Thyroid gland (tissue), 4 donors: ENCODE results near the gene UBAP1L.
A peak's percentile ranks its signal among the peaks of the same experiment; 100 is the strongest.

Experiments used
- POLR2A ChIP-seq, 2 donors: fragments of 450-650 bp; IDR thresholded peaks; one replicate each; pipeline ENCODE4 v1.6.1; 2017; ENCODE audit warnings: antibody characterized with exemption in 2 of 2, mild to moderate bottlenecking in 2 of 2, moderate library complexity in 1 of 2
- TF ChIP-seq, protein P1 (sequence below), 6 experiments: fragments of 200-600 bp in 3 of 6; fragments of 450-650 bp in 3 of 6; sonication (generic) in 3 of 6; IDR thresholded peaks; one replicate each; pipeline ENCODE4 v1.5.1; 2016 to 2019; ENCODE audit warnings: antibody characterized with exemption in 6 of 6, mild to moderate bottlenecking in 2 of 6, inconsistent platforms in 1 of 6, moderate library complexity in 1 of 6

DNA sequence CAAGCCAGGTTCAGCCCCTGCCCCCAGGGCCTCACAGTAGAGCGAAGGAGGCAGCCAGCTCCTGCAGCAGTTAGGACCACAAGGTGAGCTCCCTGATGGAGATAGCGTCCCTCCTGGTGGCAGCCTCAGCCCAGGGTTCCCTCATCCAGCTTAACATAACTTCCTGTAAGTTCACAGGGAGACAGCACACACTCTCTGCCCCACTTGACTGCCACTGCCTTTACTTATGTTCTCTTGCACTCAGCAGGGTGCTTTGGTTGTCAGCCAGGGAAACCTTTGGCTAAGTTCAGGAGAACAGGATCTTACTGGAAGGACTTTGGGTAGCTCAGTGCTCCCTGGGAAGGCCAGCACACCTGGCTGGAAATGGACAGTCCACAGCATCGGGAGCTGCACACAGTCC lies 27.6 kb downstream of the UBAP1L start:
- peak in 1 of 2 donors; percentile 29 for TF ChIP-seq POLR2A (IDR thresholded peaks at IDR 0.05)
- TF ChIP-seq, protein P1, sequence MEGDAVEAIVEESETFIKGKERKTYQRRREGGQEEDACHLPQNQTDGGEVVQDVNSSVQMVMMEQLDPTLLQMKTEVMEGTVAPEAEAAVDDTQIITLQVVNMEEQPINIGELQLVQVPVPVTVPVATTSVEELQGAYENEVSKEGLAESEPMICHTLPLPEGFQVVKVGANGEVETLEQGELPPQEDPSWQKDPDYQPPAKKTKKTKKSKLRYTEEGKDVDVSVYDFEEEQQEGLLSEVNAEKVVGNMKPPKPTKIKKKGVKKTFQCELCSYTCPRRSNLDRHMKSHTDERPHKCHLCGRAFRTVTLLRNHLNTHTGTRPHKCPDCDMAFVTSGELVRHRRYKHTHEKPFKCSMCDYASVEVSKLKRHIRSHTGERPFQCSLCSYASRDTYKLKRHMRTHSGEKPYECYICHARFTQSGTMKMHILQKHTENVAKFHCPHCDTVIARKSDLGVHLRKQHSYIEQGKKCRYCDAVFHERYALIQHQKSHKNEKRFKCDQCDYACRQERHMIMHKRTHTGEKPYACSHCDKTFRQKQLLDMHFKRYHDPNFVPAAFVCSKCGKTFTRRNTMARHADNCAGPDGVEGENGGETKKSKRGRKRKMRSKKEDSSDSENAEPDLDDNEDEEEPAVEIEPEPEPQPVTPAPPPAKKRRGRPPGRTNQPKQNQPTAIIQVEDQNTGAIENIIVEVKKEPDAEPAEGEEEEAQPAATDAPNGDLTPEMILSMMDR (IDR thresholded peaks at IDR 0.05): no peak
